ENCODE data around the gene UTP11. TPM values are rescaled to one million over a fixed set of nuclear protein-coding genes. Genes with fewer than 3 reads are reported as not detected.

UTP11 gene
- total RNA-seq, 1 donor = 38.7 TPM

- peaks cover 49% of the 10 kb centered on the region for H3K4me1 ChIP-seq (ENCODE audit: insufficient read depth, low read length)
Measured at GRCh38 chr1:37999430-38000232, 12.9 kb upstream of the UTP11 start.

GRCh38 chr1:38000233-38000528 is 12.4 kb upstream of the UTP11 start:
- Histone ChIP-seq H4K20me1 (ENCODE audit: insufficient read depth, low read length) (peaks cover 8% of the 10 kb centered on the region), H2AFZ (ENCODE audit: low read length) (peak overlapping the region; percentile 63), H3K36me3 (ENCODE audit: insufficient read depth, low read length) (peaks cover 27% of the 10 kb centered on the region), H3K79me2 (ENCODE audit: insufficient read depth, low read length) (peaks cover 59% of the 10 kb centered on the region), H3K27me3 (ENCODE audit: insufficient read depth, low read length) (no peaks in the 10 kb centered on the region), H3K4me2 (ENCODE audit: insufficient read depth, low read length) (peak overlapping the region; percentile 59), H3K9me3 (ENCODE audit: low read depth, low read length) (no peaks in the 10 kb centered on the region), H3K4me1 (ENCODE audit: insufficient read depth, low read length) (peaks cover 49% of the 10 kb centered on the region), H3K4me3 (ENCODE audit: insufficient read depth, low read length) (peak overlapping the region; percentile 38), H3K27ac (ENCODE audit: low read depth, low read length) (peak overlapping the region; percentile 90)
- TF ChIP-seq CTCF (IDR thresholded peaks at IDR 0.05; ENCODE audit: extremely low read depth, low read depth, low read length) = no peak
- DNase-seq (ENCODE audit: insufficient read length, low spot score, missing footprints) = no peak

More at GRCh38 chr1:37999430-38000232, 12.9 kb upstream of the UTP11 start:
- Histone ChIP-seq H3K27ac (ENCODE audit: low read depth, low read length) (peak overlapping the region; percentile 90), H3K4me2 (ENCODE audit: insufficient read depth, low read length) (peak overlapping the region; percentile 59), H4K20me1 (ENCODE audit: insufficient read depth, low read length) (peaks cover 8% of the 10 kb centered on the region), H3K79me2 (ENCODE audit: insufficient read depth, low read length) (peaks cover 57% of the 10 kb centered on the region), H2AFZ (ENCODE audit: low read length) (peak overlapping the region; percentile 17), H3K9me3 (ENCODE audit: low read depth, low read length) (no peaks in the 10 kb centered on the region), H3K36me3 (ENCODE audit: insufficient read depth, low read length) (peaks cover 31% of the 10 kb centered on the region), H3K27me3 (ENCODE audit: insufficient read depth, low read length) (no peaks in the 10 kb centered on the region), H3K4me3 (ENCODE audit: insufficient read depth, low read length) (peak overlapping the region; percentile 38)
- peak; percentile 91 for DNase-seq (ENCODE audit: insufficient read length, low spot score, missing footprints)
- no peak for TF ChIP-seq CTCF (IDR thresholded peaks at IDR 0.05; ENCODE audit: extremely low read depth, low read depth, low read length)

DNA sequence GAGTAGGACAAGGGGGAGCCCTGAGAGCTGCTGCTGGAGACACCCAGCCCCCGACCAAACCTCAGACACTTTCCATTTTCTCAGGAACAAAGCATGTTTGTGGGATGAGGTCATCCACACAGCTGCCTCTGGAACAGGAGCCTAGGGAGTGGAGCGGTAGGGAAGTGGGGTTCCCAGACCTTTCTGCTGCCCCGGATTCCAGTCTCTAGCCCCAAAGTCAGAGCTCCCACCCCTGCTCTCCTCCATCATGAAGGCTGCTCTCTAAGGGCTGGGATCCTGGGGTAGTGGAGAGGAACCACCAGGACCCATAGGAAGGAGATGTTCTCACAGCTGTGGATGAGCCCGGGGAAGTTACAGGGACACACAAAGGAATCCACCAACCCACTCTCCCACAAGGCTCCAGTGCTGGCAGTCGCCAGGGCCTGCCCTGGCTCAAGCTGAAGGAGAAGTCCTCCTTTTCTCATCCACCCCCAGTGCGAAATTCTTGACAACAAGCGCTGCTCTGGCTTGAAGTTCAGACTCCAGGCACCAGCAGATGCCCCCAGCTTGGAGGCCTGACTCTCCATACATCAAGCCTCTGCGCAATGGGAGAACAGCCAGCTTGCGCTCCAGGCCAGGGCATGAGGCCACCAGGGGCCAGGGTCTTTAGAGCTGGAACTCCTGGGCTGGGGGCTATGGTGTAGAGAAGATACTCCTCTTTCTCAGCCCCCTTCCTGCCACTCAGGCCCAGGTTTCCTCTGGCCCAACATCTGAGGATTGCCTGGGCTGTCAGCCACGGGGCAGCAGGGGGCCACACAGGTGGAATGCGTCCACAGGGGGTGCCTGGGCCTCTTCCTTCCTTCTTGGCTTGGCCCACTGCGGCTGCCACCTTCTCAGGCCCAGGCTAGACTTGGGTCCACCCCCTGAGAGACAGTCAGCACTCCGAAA is 11.7 kb upstream of the UTP11 start:
- Histone ChIP-seq H2AFZ (ENCODE audit: low read length) (peak overlapping the region; percentile 63), H4K20me1 (ENCODE audit: insufficient read depth, low read length) (peaks cover 8% of the 10 kb centered on the region), H3K4me1 (ENCODE audit: insufficient read depth, low read length) (peaks cover 49% of the 10 kb centered on the region), H3K79me2 (ENCODE audit: insufficient read depth, low read length) (peaks cover 59% of the 10 kb centered on the region), H3K27ac (ENCODE audit: low read depth, low read length) (peak overlapping the region; percentile 90), H3K4me3 (ENCODE audit: insufficient read depth, low read length) (peak overlapping the region; percentile 38), H3K4me2 (ENCODE audit: insufficient read depth, low read length) (peak overlapping the region; percentile 59), H3K36me3 (ENCODE audit: insufficient read depth, low read length) (peaks cover 26% of the 10 kb centered on the region), H3K27me3 (ENCODE audit: insufficient read depth, low read length) (no peaks in the 10 kb centered on the region), H3K9me3 (ENCODE audit: low read depth, low read length) (no peaks in the 10 kb centered on the region)
- TF ChIP-seq CTCF (IDR thresholded peaks at IDR 0.05; ENCODE audit: extremely low read depth, low read depth, low read length) = no peak
- peak; percentile 96 for DNase-seq (ENCODE audit: insufficient read length, low spot score, missing footprints)

All from osteoblast (primary cell).